ENCODE results near the gene IGFL4.
"Not testable (repeated sequence)": the region's sequence is repeated elsewhere in the genome, so short reads cannot be mapped to it uniquely, and the experiment has no call there.

IGFL4 gene

GRCh38 chr19:46040952-46041500, at the start of gene IGFL4:
Gene IGFL4, minus strand, starts transcription at chr19:46041002. Its CDS starts 40 bp downstream, at chr19:46040962.
- DNase-seq (ENCODE audit: low spot score) = no peak
- Mint-ChIP-seq H3K9me3 (no peaks in the 10 kb centered on the region), H3K27me3 (ENCODE audit: low read depth) (peaks cover 22% of the 10 kb centered on the region), H3K4me1 (ENCODE audit: low read depth) (no peaks in the 10 kb centered on the region), H3K27ac (no peak within 1 kb of the TSS), H3K4me3 (no peak within 1 kb of the TSS), H3K36me3 (ENCODE audit: low read depth) (no peaks in the 10 kb centered on the region)

DNA sequence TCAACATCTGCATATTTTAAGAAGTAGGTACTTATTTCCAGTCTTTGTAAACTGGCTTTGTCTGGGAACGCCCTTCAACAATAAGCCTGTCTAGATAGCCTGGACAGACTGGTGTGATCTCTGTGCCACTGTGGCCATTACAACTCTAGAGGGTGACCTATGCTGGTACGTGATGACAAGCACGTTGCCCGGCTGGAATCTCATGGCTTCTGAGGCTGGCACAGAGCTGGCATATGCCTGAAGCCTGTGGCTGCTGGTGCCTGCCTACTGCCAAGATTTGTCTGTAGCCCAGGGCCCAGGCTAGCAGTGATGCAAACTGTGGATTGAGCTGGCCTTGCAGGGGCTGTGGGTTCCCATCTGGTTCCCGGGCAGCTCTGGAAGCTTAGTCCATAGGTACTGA, 49.6 kb upstream of the IGFL4 start:
- Mint-ChIP-seq H3K9me3 (peaks cover 31% of the 10 kb centered on the region), H3K36me3 (ENCODE audit: low read depth) (no peaks in the 10 kb centered on the region), H3K27me3 (ENCODE audit: low read depth) (peaks cover 39% of the 10 kb centered on the region), H3K4me3 (no peak overlapping the region), H3K4me1 (ENCODE audit: low read depth) (no peaks in the 10 kb centered on the region), H3K27ac (no peak overlapping the region)
- no peak for DNase-seq (ENCODE audit: low spot score)

DNA sequence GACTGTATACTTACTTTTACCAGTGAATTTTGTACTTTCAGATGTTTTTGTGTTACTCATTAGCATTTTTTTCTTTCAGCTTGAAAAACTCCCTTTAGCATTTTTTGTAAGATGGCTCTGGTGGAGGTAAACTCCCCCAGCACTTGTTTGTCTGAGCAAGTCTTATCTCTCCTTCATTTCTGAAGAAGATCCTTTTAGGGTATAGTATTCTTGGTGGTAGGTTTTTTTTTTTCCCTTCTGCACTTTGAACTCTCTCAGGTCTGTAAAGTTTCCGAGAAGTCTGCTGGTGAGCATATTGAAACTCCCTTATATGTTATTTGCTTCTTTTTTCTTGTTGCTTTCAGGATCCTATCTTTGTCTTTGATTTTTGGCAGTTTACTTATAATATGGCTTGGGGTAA, 48.6 kb upstream of the IGFL4 start:
- H3K4me1 Mint-ChIP-seq (ENCODE audit: low read depth) = no peaks in the 10 kb centered on the region

GRCh38 chr19:46088101-46088500, 47.3 kb upstream of the IGFL4 start:
- Mint-ChIP-seq H3K4me3 (no peak overlapping the region), H3K9me3 (peaks cover 35% of the 10 kb centered on the region), H3K27me3 (ENCODE audit: low read depth) (peaks cover 39% of the 10 kb centered on the region), H3K36me3 (ENCODE audit: low read depth) (no peaks in the 10 kb centered on the region), H3K27ac (no peak overlapping the region), H3K4me1 (ENCODE audit: low read depth) (no peaks in the 10 kb centered on the region)
- no peak for DNase-seq (ENCODE audit: low spot score)

More for the DNA sequence above, 48.6 kb upstream of the IGFL4 start:
- DNase-seq (ENCODE audit: low spot score) = no peak
- Mint-ChIP-seq H3K4me3 (no peak overlapping the region), H3K36me3 (ENCODE audit: low read depth) (no peaks in the 10 kb centered on the region), H3K9me3 (peaks cover 35% of the 10 kb centered on the region), H3K27me3 (ENCODE audit: low read depth) (peaks cover 41% of the 10 kb centered on the region), H3K27ac (no peak overlapping the region)

- Mint-ChIP-seq H3K27ac (no peak overlapping the region), H3K4me1 (ENCODE audit: low read depth) (no peaks in the 10 kb centered on the region), H3K36me3 (ENCODE audit: low read depth) (no peaks in the 10 kb centered on the region), H3K9me3 (peaks cover 35% of the 10 kb centered on the region), H3K4me3 (no peak overlapping the region), H3K27me3 (ENCODE audit: low read depth) (peaks cover 50% of the 10 kb centered on the region)
- DNase-seq (ENCODE audit: low spot score) = no peak
These were observed 45.1 kb upstream of the IGFL4 start for GRCh38 chr19:46085888-46086287.

- no peak for DNase-seq (ENCODE audit: low spot score)
- Mint-ChIP-seq H3K9me3 (peaks cover 20% of the 10 kb centered on the region), H3K4me3 (no peak overlapping the region), H3K27ac (no peak overlapping the region), H3K36me3 (ENCODE audit: low read depth) (no peaks in the 10 kb centered on the region), H3K27me3 (ENCODE audit: low read depth) (peaks cover 58% of the 10 kb centered on the region), H3K4me1 (ENCODE audit: low read depth) (no peaks in the 10 kb centered on the region)
These were observed 41.9 kb upstream of the IGFL4 start for GRCh38 chr19:46082728-46083050.

DNA sequence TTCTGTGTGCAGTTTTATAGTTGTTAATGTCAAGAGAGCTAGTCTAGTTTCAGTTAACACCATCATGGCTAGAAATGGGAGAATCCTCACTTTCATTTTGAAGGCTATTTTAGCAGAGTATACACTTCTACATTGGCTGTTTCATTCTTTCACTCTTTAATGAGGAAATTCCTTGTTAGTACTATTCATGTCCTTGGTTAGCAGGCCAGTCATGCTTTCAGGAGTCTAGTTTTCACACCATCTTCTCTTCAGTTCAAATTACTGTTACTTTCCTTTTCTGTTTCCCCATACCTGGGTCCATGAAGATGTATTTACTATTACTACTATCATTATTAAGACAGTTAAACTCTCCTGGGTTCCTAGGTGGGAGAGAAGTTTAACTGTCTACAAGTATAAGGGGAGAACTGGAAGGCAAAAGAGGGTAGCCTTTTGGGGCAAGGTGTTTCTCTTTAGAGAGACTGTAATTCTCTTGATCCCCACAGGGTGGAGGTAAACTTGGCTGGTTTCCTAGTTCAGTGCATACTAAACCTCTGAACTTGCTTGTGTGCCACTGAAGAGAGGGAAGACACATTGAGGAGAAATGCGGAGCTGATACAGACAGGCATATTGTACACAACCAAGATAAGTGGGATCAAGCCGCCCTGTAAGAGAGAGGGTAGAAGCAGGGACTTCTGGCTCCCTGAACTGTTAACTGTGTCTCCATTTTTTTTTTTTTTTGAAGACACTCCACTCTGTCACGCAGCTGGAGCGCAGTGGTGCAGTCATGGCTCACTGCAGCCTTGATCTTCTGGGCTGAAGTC, 41.3 kb upstream of the IGFL4 start:
- H3K36me3 Mint-ChIP-seq (ENCODE audit: low read depth) = no peaks in the 10 kb centered on the region
- peaks cover 63% of the 10 kb centered on the region for H3K27me3 Mint-ChIP-seq (ENCODE audit: low read depth)
- no peak for DNase-seq (ENCODE audit: low spot score)
- H3K27ac Mint-ChIP-seq = no peak overlapping the region
- peaks cover 19% of the 10 kb centered on the region for H3K9me3 Mint-ChIP-seq
- no peak overlapping the region for H3K4me3 Mint-ChIP-seq
- no peaks in the 10 kb centered on the region for H3K4me1 Mint-ChIP-seq (ENCODE audit: low read depth)

- Mint-ChIP-seq H3K4me3 (no peak overlapping the region), H3K27ac (no peak overlapping the region), H3K27me3 (ENCODE audit: low read depth) (peaks cover 72% of the 10 kb centered on the region), H3K36me3 (ENCODE audit: low read depth) (no peaks in the 10 kb centered on the region), H3K4me1 (ENCODE audit: low read depth) (no peaks in the 10 kb centered on the region), H3K9me3 (peaks cover 5% of the 10 kb centered on the region)
- DNase-seq (ENCODE audit: low spot score) = no peak
These were observed 39.8 kb upstream of the IGFL4 start for GRCh38 chr19:46080561-46080960.

DNA sequence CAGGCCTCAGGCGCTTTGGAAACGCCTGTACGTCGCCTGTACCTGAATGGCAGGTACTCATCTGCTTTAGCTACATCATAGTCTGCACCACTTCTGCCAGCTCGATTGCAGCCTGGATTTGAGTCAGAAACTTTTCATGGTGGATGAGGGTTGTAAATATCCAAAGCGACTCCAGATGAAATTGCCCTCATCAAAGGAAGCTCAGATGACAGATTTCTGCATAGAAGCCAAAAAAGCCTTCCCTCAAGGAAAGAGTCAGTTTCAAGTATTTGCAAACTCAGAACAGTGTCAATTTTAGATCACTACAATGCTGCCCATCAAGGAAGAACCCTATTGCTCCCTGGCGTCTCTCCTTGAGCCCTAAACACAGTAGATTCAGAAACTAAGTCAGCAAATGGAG, 38.8 kb upstream of the IGFL4 start:
- Mint-ChIP-seq H3K27ac (no peak overlapping the region), H3K4me3 (no peak overlapping the region), H3K27me3 (ENCODE audit: low read depth) (peaks cover 72% of the 10 kb centered on the region), H3K36me3 (ENCODE audit: low read depth) (no peaks in the 10 kb centered on the region), H3K4me1 (ENCODE audit: low read depth) (no peaks in the 10 kb centered on the region), H3K9me3 (no peaks in the 10 kb centered on the region)
- no peak for DNase-seq (ENCODE audit: low spot score)

DNA sequence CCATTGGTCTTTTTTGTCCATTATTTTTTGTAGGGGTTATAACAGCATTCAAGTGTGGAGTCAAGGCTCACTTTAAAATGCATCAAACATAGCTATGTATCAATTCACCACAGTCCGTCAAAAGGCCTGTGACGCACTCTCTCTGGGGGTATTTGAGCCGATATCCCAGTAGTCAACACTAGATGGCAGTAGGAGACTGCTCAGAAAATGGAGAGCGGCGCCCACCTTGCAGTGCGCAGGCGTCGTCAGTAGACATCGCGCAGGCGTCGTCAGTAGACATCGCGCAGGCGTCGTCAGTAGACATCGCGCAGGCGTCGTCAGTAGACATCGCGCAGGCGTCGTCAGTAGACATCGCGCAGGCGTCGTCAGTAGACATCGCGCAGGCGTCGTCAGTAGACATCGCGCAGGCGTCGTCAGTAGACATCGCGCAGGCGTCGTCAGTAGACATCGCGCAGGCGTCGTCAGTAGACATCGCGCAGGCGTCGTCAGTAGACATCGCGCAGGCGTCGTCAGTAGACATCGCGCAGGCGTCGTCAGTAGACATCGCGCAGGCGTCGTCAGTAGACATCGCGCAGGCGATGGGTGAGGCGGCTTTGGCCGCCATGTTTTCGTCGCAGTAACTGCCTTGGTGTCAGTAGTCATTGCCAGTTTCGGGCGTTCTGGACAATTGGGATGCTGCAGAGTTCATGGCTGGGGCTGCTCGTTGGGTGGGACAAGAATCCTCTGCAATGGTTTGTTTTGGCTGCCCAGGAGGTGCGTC, 38.0 kb upstream of the IGFL4 start:
- H3K4me1 Mint-ChIP-seq (ENCODE audit: low read depth); DNase-seq (ENCODE audit: low spot score); H3K9me3 Mint-ChIP-seq; H3K36me3 Mint-ChIP-seq (ENCODE audit: low read depth); H3K27ac Mint-ChIP-seq; H3K4me3 Mint-ChIP-seq: not testable (repeated sequence)
- peaks cover 76% of the 10 kb centered on the region for H3K27me3 Mint-ChIP-seq (ENCODE audit: low read depth)

DNA sequence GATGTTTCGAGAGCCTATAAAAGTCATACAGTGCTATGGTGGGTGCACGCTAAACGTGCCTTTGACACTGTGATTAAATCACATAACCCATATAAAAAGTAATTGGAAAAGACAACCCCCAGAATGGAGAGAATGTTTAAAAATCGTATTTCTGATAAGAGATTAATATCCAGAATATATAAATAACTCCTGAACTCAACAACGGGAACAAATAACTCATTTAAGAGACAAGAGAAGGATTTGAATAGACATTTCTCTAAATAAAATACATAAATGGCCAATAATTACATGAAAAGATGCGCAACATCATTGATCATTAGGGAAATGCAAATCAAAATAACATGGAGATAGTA, 37.0 kb upstream of the IGFL4 start:
- no peak for DNase-seq (ENCODE audit: low spot score)
- no peak overlapping the region for H3K4me3 Mint-ChIP-seq
- H3K4me1 Mint-ChIP-seq (ENCODE audit: low read depth) = no peaks in the 10 kb centered on the region
- H3K27me3 Mint-ChIP-seq (ENCODE audit: low read depth) = peaks cover 76% of the 10 kb centered on the region
- no peaks in the 10 kb centered on the region for H3K9me3 Mint-ChIP-seq
- no peaks in the 10 kb centered on the region for H3K36me3 Mint-ChIP-seq (ENCODE audit: low read depth)
- H3K27ac Mint-ChIP-seq = no peak overlapping the region

- DNase-seq (ENCODE audit: low spot score) = peak; percentile 13
- Mint-ChIP-seq H3K4me1 (ENCODE audit: low read depth) (no peaks in the 10 kb centered on the region), H3K27ac (no peak overlapping the region), H3K27me3 (ENCODE audit: low read depth) (peaks cover 75% of the 10 kb centered on the region), H3K9me3 (no peaks in the 10 kb centered on the region), H3K4me3 (no peak overlapping the region), H3K36me3 (ENCODE audit: low read depth) (no peaks in the 10 kb centered on the region)
These were observed 36.4 kb upstream of the IGFL4 start for GRCh38 chr19:46076951-46077814.

DNA sequence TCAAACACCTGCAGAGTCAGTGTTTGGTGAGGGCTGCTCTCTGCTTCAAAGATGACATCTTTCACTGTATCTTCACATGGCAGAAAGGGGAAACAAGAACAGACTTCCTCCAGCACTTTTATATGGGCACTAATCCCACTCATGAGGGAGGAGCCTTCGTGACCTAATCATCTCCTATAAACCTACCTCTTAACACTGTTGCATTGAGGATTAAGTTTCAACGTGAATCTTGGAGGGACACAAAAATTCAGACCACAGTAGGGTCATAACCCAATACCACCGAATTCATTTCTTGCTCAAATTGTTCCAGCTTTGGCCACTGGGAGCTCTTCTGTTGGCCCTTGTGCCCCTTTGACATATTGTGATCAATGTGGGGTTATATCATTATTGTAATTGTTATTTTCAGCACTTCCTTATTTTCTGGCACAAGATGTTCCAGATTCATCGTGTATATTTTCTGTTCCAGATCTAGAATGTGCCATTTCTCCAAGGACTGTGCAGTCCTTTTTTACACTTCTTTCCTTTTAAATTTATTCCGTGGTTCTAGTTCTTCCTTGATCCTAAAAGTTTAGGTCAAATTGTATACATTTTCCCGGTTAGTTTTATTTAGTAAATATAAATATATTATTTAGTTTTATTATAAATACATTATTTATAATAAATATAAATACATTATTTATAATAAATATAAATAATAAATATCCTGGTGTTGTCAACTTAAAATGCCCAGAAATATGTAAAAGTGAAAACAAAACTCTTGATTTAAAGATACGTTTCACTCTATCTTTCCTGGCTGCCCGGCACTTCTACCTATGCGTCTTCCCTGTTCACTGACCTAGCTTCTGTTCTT, 35.5 kb upstream of the IGFL4 start:
- no peak for DNase-seq (ENCODE audit: low spot score)
- peaks cover 69% of the 10 kb centered on the region for H3K27me3 Mint-ChIP-seq (ENCODE audit: low read depth)
- H3K4me3 Mint-ChIP-seq = no peak overlapping the region
- H3K4me1 Mint-ChIP-seq (ENCODE audit: low read depth) = no peaks in the 10 kb centered on the region
- no peaks in the 10 kb centered on the region for H3K36me3 Mint-ChIP-seq (ENCODE audit: low read depth)
- H3K9me3 Mint-ChIP-seq = no peaks in the 10 kb centered on the region
- no peak overlapping the region for H3K27ac Mint-ChIP-seq

All from T-helper 2 cell treated with Interferon-gamma antibody and Interleukin-4, amounts not matched to agents 5 μg/mL and 100 μg/mL, for 36 hours (primary cell).